H1 (cell line): Measurements from ENCODE around the gene CCDC198. TPM values are rescaled to one million over a fixed set of nuclear protein-coding genes. Genes with fewer than 3 reads are reported as not detected.

Experiments
- CTCF ChIA-PET: fragments of 300-600 bp; sonication (Branson Sonifier 250); formaldehyde crosslinking; loops from one replicate; lab custom pipeline; 2021; ENCODE audit not compliant: partially characterized antibody; lab: Charles Lee
- POLR2A ChIA-PET: fragments of 300-600 bp; sonication (Branson Sonifier 250); formaldehyde crosslinking; loops from one replicate; lab custom pipeline; 2021; ENCODE audit warnings: inconsistent platforms; ENCODE audit not compliant: partially characterized antibody; lab: Charles Lee
- DNase-seq, 2 experiments: peaks; one replicate each; pipeline versions ENCODE4 v3.0.0 to v3.0.0-alpha.2; 2010 to 2022; ENCODE audit warnings: low spot score in 2 of 2, low read depth in 1 of 2, mixed read lengths in 1 of 2
- FAIRE-seq: peaks from 2 replicates; lab custom pipeline; 2011; peaks lifted over from hg19 to GRCh38; lab: Jason Lieb, UNC
- H2AFZ ChIP-seq: 2 replicates; pipeline ENCODE4 v1.8.1; 2012; ENCODE audit warnings: low read length, inconsistent platforms
- H2AK5ac ChIP-seq: 2 replicates; pipeline ENCODE4 v1.6.1; 2013; ENCODE audit warnings: low read depth, low read length
- H2BK120ac ChIP-seq: replicated peaks from 2 replicates; pipeline ENCODE3; 2013; ENCODE audit warnings: low read depth, low read length, inconsistent platforms
- H2BK12ac ChIP-seq: 2 replicates; pipeline ENCODE4 v1.6.1; 2013; ENCODE audit warnings: low read depth, low read length
- H2BK15ac ChIP-seq: 2 replicates; pipeline ENCODE4 v1.6.1; 2013; ENCODE audit warnings: low read length
- H2BK20ac ChIP-seq: 2 replicates; pipeline ENCODE4 v1.6.1; 2013; ENCODE audit warnings: low read length
- H2BK5ac ChIP-seq: 2 replicates; pipeline ENCODE4 v1.6.1; 2013; ENCODE audit warnings: low read depth, low read length
- H3K14ac ChIP-seq: 2 replicates; pipeline ENCODE4 v1.6.1; 2013; ENCODE audit warnings: inconsistent platforms; ENCODE audit not compliant: insufficient read length
- H3K18ac ChIP-seq: 2 replicates; pipeline ENCODE4 v1.6.1; 2013; ENCODE audit warnings: low read length; ENCODE audit errors: extremely low read depth
- H3K23ac ChIP-seq: 2 replicates; pipeline ENCODE4 v1.6.1; 2013; ENCODE audit warnings: inconsistent platforms; ENCODE audit not compliant: insufficient read length
- H3K23me2 ChIP-seq: 2 replicates; pipeline ENCODE4 v1.6.1; 2013; ENCODE audit warnings: low read depth, low read length
- H3K27ac ChIP-seq: 2 replicates; pipeline ENCODE4 v1.6.1; 2011; ENCODE audit warnings: low read depth, low read length, inconsistent platforms
- H3K27me3 ChIP-seq, 4 experiments: replicated peaks in 1 of 4; 1 replicate in 1 of 4; 2 replicates in 3 of 4; pipeline versions ENCODE4 v1.6.1 to v1.8.1; 2011 to 2013; ENCODE audit warnings: low read length in 3 of 4, mild to moderate bottlenecking in 3 of 4, inconsistent platforms in 2 of 4, mixed read lengths in 2 of 4, moderate library complexity in 1 of 4; ENCODE audit not compliant: control insufficient read depth in 3 of 4, insufficient read depth in 3 of 4; ENCODE audit errors: extremely low read depth in 1 of 4
- H3K36me3 ChIP-seq, 4 experiments: 2 replicates each; pipeline versions ENCODE4 v1.6.1 to v1.8.1; 2011 to 2013; ENCODE audit warnings: mild to moderate bottlenecking in 4 of 4, low read length in 3 of 4, moderate library complexity in 2 of 4, control low read depth in 1 of 4, inconsistent platforms in 1 of 4; ENCODE audit not compliant: insufficient read depth in 4 of 4, control insufficient read depth in 2 of 4
- H3K4ac ChIP-seq: replicated peaks from 2 replicates; pipeline ENCODE3; 2013; ENCODE audit warnings: low read length, low read depth, mixed read lengths, inconsistent platforms; ENCODE audit not compliant: insufficient read length
- H3K4me1 ChIP-seq, 4 experiments: replicated peaks in 1 of 4; 1 replicate in 1 of 4; 2 replicates in 3 of 4; pipeline versions ENCODE4 v1.6.1 to v1.8.1; 2011 to 2013; ENCODE audit warnings: low read length in 3 of 4, inconsistent platforms in 2 of 4, mixed read lengths in 1 of 4; ENCODE audit not compliant: insufficient read depth in 4 of 4, control insufficient read depth in 3 of 4
- H3K4me2 ChIP-seq, 2 experiments: 2 replicates each; pipeline versions ENCODE4 v1.6.1 to v1.8.1; 2011 to 2013; ENCODE audit warnings: low read depth in 2 of 2, low read length in 2 of 2, control low read depth in 1 of 2, inconsistent platforms in 1 of 2, mild to moderate bottlenecking in 1 of 2; ENCODE audit not compliant: insufficient read depth in 1 of 2
- H3K4me3 ChIP-seq, 4 experiments: fragments of 200-600, 300-600 bp in 1 of 4; sonication (generic), shearing (Covaris generic), sonication (Bioruptor Twin) in 1 of 4; 2 replicates each; pipeline versions ENCODE4 v1.5.1 to v1.8.1; 2011 to 2016; ENCODE audit warnings: low read length in 4 of 4, low read depth in 3 of 4, control low read depth in 2 of 4, inconsistent platforms in 2 of 4, mild to moderate bottlenecking in 2 of 4, mixed read lengths in 1 of 4, moderate library complexity in 1 of 4; ENCODE audit not compliant: insufficient read depth in 2 of 4; ENCODE audit errors: extremely low read depth in 1 of 4
- H3K56ac ChIP-seq: replicated peaks from 2 replicates; pipeline ENCODE3; 2013; ENCODE audit warnings: low read depth, mild to moderate bottlenecking, mixed read lengths, low read length, inconsistent platforms; ENCODE audit not compliant: insufficient read length
- H3K79me1 ChIP-seq: 2 replicates; pipeline ENCODE4 v1.6.1; 2013; ENCODE audit warnings: low read depth, low read length, control low read depth
- H3K79me2 ChIP-seq, 2 experiments: 2 replicates each; pipeline versions ENCODE4 v1.6.1 to v1.8.1; 2012 to 2013; ENCODE audit warnings: low read length in 2 of 2, mild to moderate bottlenecking in 2 of 2, inconsistent platforms in 1 of 2; ENCODE audit not compliant: insufficient read depth in 2 of 2, control insufficient read depth in 1 of 2
- H3K9ac ChIP-seq, 4 experiments: replicated peaks in 1 of 4; 1 replicate in 1 of 4; 2 replicates in 3 of 4; pipeline versions ENCODE4 v1.6.1 to v1.8.1; 2011 to 2013; ENCODE audit warnings: low read depth in 3 of 4, low read length in 3 of 4, control low read depth in 2 of 4, mild to moderate bottlenecking in 2 of 4, moderate library complexity in 2 of 4, inconsistent platforms in 1 of 4; ENCODE audit errors: extremely low read depth in 1 of 4
- H3K9me3 ChIP-seq, 2 experiments: 2 replicates each; pipeline versions ENCODE4 v1.6.1 to v1.8.1; 2012 to 2013; ENCODE audit warnings: mild to moderate bottlenecking in 2 of 2, moderate library complexity in 2 of 2, control low read depth in 1 of 2, inconsistent platforms in 1 of 2, low read depth in 1 of 2, low read length in 1 of 2, mixed read lengths in 1 of 2; ENCODE audit not compliant: insufficient read depth in 2 of 2
- H4K20me1 ChIP-seq, 2 experiments: replicated peaks in 1 of 2; 2 replicates each; pipeline versions ENCODE3 to v1.8.1; 2011 to 2013; ENCODE audit warnings: inconsistent platforms in 2 of 2, low read length in 2 of 2, mild to moderate bottlenecking in 1 of 2; ENCODE audit not compliant: insufficient read depth in 2 of 2, control insufficient read depth in 1 of 2
- H4K5ac ChIP-seq: 2 replicates; pipeline ENCODE4 v1.6.1; 2013; ENCODE audit warnings: low read length, low read depth, mixed read lengths, inconsistent platforms; ENCODE audit not compliant: insufficient read length
- H4K8ac ChIP-seq: 2 replicates; pipeline ENCODE4 v1.8.0; 2013; ENCODE audit warnings: mild to moderate bottlenecking, moderate library complexity, low read length, inconsistent platforms; ENCODE audit not compliant: insufficient read depth; ENCODE audit errors: extremely low read depth
- H4K91ac ChIP-seq: replicated peaks from 2 replicates; pipeline ENCODE3; 2013; ENCODE audit warnings: low read length, mixed read lengths, inconsistent platforms; ENCODE audit not compliant: insufficient read length
- CREB1 ChIP-seq: IDR thresholded peaks from 2 replicates; pipeline ENCODE4 v1.6.1; 2012; ENCODE audit warnings: inconsistent platforms
- HDAC2 ChIP-seq, 2 experiments: fragments of 300-600 bp in 1 of 2; sonication (generic) in 1 of 2; IDR thresholded peaks; 2 replicates each; pipeline ENCODE4 v1.6.1; 2011 to 2012; ENCODE audit warnings: low read depth in 2 of 2, low read length in 2 of 2, mild to moderate bottlenecking in 2 of 2, moderate library complexity in 2 of 2, borderline replicate concordance in 1 of 2, inconsistent platforms in 1 of 2
- MAX ChIP-seq: IDR thresholded peaks from 2 replicates; pipeline ENCODE4 v1.6.1; 2012; ENCODE audit warnings: inconsistent platforms
- SAP30 ChIP-seq: fragments of 300-600 bp; sonication (generic); IDR thresholded peaks from 2 replicates; pipeline ENCODE4 v1.7.1; 2012; ENCODE audit warnings: low read length, moderate library complexity, mild to moderate bottlenecking, inconsistent platforms; ENCODE audit not compliant: insufficient read depth, insufficient replicate concordance
- YY1 ChIP-seq: IDR thresholded peaks from 2 replicates; pipeline ENCODE4 v1.6.1; 2011; ENCODE audit warnings: low read depth, mild to moderate bottlenecking, low read length
- WGBS, 2 experiments: shearing (Covaris generic) in 1 of 2; methylation state at CpG; one replicate each; pipeline versions ENCODE4 v1.1.6 to v1.1.7; 2013 to 2015; ENCODE audit warnings: low lambda C conversion rate in 2 of 2, mixed read lengths in 2 of 2, inconsistent platforms in 1 of 2, low coverage in 1 of 2, missing lambda C conversion rate in 1 of 2; ENCODE audit not compliant: insufficient replicate concordance in 2 of 2, insufficient coverage in 1 of 2, insufficient read length in 1 of 2; ENCODE audit errors: extremely low coverage in 1 of 2, missing lambda C conversion rate in 1 of 2; 5-methylcytosine and 5-hydroxymethylcytosine counted together
- polyA plus RNA-seq, 7 experiments: library from polyadenylated mRNA; depleted of rRNA in 3 of 7; stranded (reverse) in 5 of 7; unstranded in 2 of 7; fragments of >200 nt in 5 of 7; fragments of 200-250 nt in 2 of 7; gene quantifications; 1 replicate in 5 of 7; 2 replicates in 1 of 7; 4 replicates in 1 of 7; pipeline versions ENCODE4 v1.2.1 to v1.2.3, GENCODE V29; 2011 to 2013; ENCODE audit warnings: missing spikeins in 2 of 7, mixed read lengths in 2 of 7
- total RNA-seq: library from RNA; stranded (reverse); fragmentation: NEBNext Ultra II Directional; extraction: Animal tissue kit (Norgen Biotek cat#: 25700); gene quantifications from 2 replicates; pipeline ENCODE4 v1.2.1, GENCODE V29; 2021

Gene CCDC198
- total and polyA plus RNA-seq, 2 of the 8 experiments (the other 6 are each of a cell fraction or from before 2014, with no cell fraction given) = not detected

- H2BK20ac ChIP-seq = no peak overlapping the region
- H3K23me2 ChIP-seq = no peaks in the 10 kb centered on the region
- WGBS, 2 experiments = 80% methylated on average over 1 of the region's 1 CpG; no CpG with 5 or more reads in 1 of the 2 experiments
- no peak overlapping the region for H2AK5ac ChIP-seq
- no peak overlapping the region for H3K27ac ChIP-seq
- H4K8ac ChIP-seq = no peak overlapping the region
- no peaks in the 10 kb centered on the region for H3K79me1 ChIP-seq
- TF ChIP-seq YY1 (no peak), MAX (no peak), SAP30 (no peak), CREB1 (no peak), HDAC2 (IDR thresholded peaks at IDR 0.05; ENCODE audit: borderline replicate concordance in 1 of 2, low read depth in 2 of 2, low read length in 2 of 2) (no peak)
- no peak overlapping the region for H2BK12ac ChIP-seq
- no peak overlapping the region for H3K4ac ChIP-seq
- no peak overlapping the region for H2BK5ac ChIP-seq
- H4K5ac ChIP-seq = no peak overlapping the region
- no peaks in the 10 kb centered on the region for H3K9me3 ChIP-seq
- no peak overlapping the region for H3K56ac ChIP-seq
- H4K91ac ChIP-seq = no peak overlapping the region
- H3K36me3 ChIP-seq = no peaks in the 10 kb centered on the region
- H3K27me3 ChIP-seq = no peaks in the 10 kb centered on the region
- no peak for DNase-seq
- CTCF ChIA-PET = interaction anchor here (0.6 to 1.1 kb wide), 3 partner anchors 9 to 710 kb away, joined by 3 to 4 read pairs (median 3); no protein-coding TSS in a partner anchor
- no peaks in the 10 kb centered on the region for H4K20me1 ChIP-seq
- H3K18ac ChIP-seq = no peak overlapping the region
- H2BK15ac ChIP-seq = no peak overlapping the region
- H3K4me2 ChIP-seq = no peak overlapping the region
- H3K4me1 ChIP-seq = peaks cover 0 to 5% (median 0%) of the 10 kb centered on the region in 4 experiments; a peak in 3 of 7 replicates
- H2BK120ac ChIP-seq = no peak overlapping the region
- POLR2A ChIA-PET = no interaction called here
- H3K23ac ChIP-seq = no peak overlapping the region
- no peak overlapping the region for H2AFZ ChIP-seq
- H3K79me2 ChIP-seq = no peaks in the 10 kb centered on the region
- H3K4me3 ChIP-seq = no peak overlapping the region
- H3K9ac ChIP-seq = no peak overlapping the region
- no peak overlapping the region for H3K14ac ChIP-seq
- no peak for FAIRE-seq
Measured at GRCh38 chr14:57491640-57492039, 2.0 kb downstream of the CCDC198 start.
